NCI-H526 treated with DMSO at 0.1 percent for 48 hours (cell line): Measurements from ENCODE around the gene IFT74.
"Not testable (repeated sequence)": the region's sequence is repeated elsewhere in the genome, so short reads cannot be mapped to it uniquely, and the experiment has no call there.

Experiments
- DNase-seq: peaks from one replicate; lab custom pipeline; 2025; lab: John Stamatoyannopoulos, UW

Gene IFT74

GRCh38 chr9:27073841-27074728, 117.9 kb downstream of the IFT74 start:
- DNase-seq, result no peak

GRCh38 chr9:27078685-27079084, 122.5 kb downstream of the IFT74 start:
- DNase-seq, result no peak

GRCh38 chr9:27085456-27085855, 129.2 kb downstream of the IFT74 start:
- DNase-seq, result no peak

- no peak for DNase-seq
Observed at GRCh38 chr9:27086818-27087680, 130.8 kb downstream of the IFT74 start.

- no peak for DNase-seq
Observed at GRCh38 chr9:27088981-27089380, 132.8 kb downstream of the IFT74 start.

- no peak for DNase-seq
Observed at GRCh38 chr9:27089706-27090105, 133.5 kb downstream of the IFT74 start.

GRCh38 chr9:27090231-27090630, 134.0 kb downstream of the IFT74 start:
- DNase-seq, result no peak

- no peak for DNase-seq
Observed at GRCh38 chr9:27090711-27091110, 134.5 kb downstream of the IFT74 start.

GRCh38 chr9:27092496-27092895, 136.3 kb downstream of the IFT74 start:
- not testable (repeated sequence) for DNase-seq

- not testable (repeated sequence) for DNase-seq
Observed at GRCh38 chr9:27093384-27094067, 137.3 kb downstream of the IFT74 start.

GRCh38 chr9:27094640-27095298, 138.6 kb downstream of the IFT74 start:
- peak; percentile 0 for DNase-seq

GRCh38 chr9:27107241-27107640, 151.0 kb downstream of the IFT74 start:
- DNase-seq, result no peak

- no peak for DNase-seq
Observed at GRCh38 chr9:27108981-27109541, 152.8 kb downstream of the IFT74 start, which contains the start of gene TEK. TSS of gene TEK (plus strand) at chr9:27109225. CDS start at chr9:27109591, 366 bp downstream.

GRCh38 chr9:27109621-27110020, 153.4 kb downstream of the IFT74 start:
- no peak for DNase-seq

GRCh38 chr9:27110181-27110580, 154.0 kb downstream of the IFT74 start:
- no peak for DNase-seq

- no peak for DNase-seq
Observed at GRCh38 chr9:27112235-27112634, 156.0 kb downstream of the IFT74 start.
